HG02852 (cell line): ENCODE measurements around the gene CTSF.
"Not testable (repeated sequence)": the region's sequence is repeated elsewhere in the genome, so short reads cannot be mapped to it uniquely, and the experiment has no call there.

Experiments used
- ATAC-seq: cut with Tn5 transposase; IDR thresholded peaks from one replicate; pipeline ENCODE4 v1.9.1; 2021; ENCODE audit warnings: mild to moderate bottlenecking, moderate library complexity; ENCODE audit not compliant: unreplicated experiment

CTSF gene

DNA sequence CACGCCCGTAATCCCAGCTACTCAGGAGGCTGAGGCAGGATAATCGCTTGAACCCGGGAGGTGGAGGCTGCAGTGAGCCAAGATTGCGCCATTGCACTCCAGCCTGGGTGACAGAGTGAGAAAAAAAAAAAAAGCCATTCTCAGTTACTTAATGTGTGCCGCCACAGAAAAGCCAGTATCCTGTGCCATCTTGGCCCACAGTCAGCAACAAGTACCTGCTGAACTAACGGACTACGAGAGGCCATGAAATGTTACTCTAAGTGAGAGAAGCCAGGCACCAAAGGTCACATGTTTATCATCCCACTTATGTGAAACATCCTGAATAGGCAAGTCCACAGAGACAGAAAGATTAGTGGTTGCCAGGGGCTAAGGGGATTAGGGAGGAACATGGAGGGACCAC is 27.8 kb downstream of the CTSF start:
- not testable (repeated sequence) for ATAC-seq

DNA sequence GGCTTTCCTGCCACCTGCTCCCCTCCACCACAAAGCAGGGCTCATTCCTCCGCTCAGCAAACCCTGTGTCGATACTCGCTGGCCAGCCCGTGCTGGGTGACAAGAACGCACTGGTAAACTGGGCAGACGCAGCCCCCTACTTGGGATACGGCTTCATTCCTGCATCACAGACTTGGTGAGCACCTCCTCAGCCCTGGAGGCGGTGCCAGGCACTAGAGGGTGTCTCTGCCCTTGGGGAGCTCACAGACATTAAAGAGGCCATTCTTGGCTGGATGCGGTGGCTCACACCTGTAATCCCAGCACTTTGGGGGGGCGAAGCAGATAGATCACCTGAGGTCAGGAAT is 28.6 kb downstream of the CTSF start:
- ATAC-seq = no peak

DNA sequence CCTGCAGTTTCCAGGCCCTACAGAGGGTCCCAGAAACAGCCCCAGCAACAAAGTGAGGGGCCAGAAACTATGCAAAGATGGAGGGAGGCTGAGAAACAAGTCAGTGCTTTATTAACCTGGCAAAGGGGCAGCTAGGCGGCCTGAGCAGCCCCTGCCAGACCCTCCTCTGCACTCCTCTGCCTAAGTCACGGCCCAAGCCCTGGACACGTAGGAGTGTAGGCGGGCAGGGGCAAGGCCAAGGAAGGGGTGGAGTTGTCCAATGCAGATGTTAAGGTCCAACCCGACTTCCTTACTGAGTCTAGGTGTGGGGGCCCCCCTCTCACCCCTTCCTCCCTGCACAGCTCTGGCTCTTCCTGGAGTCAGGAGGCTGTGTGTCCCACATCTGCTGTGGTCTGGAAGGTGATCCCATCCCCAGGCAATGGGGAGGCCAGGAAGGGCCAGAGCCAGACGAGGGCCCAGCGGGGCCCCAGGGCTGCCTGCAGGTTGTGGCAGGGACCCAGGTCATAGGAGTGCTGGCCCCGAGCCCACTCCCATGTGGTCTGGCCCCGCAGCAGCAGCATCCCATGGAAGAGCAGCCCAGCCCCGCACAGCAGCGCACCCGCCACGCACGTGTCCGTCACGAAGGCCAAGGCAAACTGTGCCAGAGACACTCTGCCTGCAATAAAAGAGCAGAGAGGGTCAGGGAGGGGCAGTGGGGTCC is 29.1 kb downstream of the CTSF start:
- ATAC-seq = no peak

DNA sequence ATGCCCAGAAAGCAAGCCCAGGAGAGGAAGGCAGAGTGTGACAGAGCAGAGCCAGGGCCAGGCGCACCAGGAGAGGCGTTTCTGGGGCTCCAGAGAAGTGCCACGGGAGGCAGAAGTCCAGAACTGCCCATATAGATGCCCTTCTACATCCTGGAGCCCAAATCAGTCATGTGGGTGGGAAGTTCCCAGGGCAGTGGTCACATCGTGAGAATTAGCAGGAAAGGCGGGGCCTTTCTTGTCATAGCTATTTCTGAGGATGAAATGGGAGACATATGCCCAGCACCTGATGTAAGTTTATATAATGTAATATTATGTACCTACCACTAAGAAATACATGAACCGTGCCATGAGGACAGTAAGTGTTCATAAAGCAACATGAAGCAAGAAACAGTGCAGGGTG is 35.6 kb downstream of the CTSF start:
- no peak for ATAC-seq

DNA sequence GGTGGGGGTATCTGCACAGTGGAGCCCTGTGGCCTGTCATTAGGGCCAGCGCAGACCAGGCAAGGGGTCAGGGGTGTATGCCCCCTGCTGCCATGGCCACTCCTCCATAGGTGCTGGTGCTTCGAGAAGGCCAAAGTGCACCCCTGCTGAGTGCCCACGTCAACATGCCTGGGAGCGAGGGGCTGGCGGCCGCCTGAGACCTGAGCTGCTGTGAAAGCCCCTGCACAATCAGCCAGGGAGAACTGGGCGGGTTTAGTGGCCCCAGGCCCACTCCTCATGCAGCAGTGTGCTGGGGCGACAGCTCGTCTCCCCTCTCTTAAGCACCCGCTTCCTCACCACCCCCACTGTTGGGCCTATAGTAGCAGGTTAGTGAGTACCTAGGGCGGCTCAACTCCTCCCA is 36.6 kb downstream of the CTSF start:
- ATAC-seq = no peak

DNA sequence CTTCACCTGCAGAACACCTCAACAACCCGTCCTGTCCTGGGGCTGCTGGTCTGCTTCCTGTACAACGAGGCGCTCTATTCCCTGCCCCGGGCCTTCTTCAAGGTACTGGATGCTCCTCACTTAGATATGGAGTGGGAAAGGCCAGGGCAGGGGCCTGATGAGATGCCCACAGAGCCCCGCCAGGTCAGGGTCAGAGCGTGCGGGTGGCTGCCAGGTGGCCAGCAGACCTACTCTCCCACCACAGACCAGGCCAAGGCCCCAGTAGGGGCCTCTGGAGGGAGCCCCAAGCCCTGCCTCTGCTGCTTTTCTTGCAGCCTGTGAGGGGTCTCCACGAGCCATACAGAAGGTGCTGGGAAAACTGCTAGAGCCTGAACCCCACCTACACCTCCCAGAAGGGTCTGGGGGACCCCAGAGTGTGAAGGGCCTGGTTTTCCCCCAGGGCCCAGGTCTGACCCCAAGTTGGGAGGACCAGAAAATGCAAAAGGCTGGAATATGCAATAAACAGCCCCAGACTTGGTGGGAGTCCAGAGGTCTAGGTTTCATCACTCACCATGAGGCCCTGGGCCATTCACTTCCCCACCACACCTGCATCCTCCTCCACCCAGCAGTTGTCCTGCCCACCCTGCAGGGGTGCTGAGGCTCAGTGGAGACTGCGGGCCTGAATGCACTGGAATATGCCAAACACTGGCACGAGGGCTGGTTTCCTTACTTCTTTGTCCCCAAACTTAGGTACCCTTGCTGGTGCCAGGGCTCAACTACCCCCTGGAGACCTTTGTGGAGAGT is 37.3 kb downstream of the CTSF start:
- no peak for ATAC-seq

DNA sequence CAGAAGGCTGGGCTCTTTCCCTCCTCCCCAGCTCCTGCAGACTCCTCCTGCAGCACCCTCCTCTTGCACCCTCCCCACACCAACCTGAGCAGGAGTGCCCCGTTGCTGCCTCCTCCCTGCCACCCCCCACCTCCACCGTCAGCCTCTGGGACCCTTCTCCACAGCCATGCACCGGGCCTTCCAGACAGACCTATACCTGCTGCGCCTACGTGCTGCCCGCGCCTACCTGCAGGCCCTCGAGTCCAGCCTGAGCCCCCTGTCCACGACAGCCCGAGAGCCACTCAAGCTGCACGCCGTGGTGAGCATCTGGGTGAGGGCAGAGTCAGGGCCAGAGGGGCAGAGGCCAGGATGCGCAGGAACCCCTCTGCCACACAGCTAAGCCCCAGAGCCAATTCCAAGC is 38.8 kb downstream of the CTSF start:
- ATAC-seq = no peak

DNA sequence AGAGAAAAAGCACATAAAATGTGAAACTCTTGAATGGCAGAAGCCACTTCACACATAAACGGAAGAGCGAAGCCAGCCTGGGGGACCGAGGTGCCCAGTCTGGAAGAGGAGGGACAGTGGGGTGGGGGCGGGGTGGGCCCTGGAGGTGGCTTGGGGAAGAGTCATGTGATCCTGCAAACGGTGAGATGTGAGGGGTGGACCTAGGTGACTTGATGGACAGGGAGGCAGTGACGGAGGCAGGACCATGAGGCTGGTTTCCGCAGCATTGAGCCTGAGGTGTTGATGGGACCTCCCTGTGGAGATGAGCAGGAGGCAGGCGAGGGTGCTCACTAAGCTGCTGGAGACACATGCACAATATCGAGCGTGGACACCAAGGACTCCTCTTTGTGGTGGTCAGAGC is 39.3 kb downstream of the CTSF start:
- ATAC-seq = no peak

DNA sequence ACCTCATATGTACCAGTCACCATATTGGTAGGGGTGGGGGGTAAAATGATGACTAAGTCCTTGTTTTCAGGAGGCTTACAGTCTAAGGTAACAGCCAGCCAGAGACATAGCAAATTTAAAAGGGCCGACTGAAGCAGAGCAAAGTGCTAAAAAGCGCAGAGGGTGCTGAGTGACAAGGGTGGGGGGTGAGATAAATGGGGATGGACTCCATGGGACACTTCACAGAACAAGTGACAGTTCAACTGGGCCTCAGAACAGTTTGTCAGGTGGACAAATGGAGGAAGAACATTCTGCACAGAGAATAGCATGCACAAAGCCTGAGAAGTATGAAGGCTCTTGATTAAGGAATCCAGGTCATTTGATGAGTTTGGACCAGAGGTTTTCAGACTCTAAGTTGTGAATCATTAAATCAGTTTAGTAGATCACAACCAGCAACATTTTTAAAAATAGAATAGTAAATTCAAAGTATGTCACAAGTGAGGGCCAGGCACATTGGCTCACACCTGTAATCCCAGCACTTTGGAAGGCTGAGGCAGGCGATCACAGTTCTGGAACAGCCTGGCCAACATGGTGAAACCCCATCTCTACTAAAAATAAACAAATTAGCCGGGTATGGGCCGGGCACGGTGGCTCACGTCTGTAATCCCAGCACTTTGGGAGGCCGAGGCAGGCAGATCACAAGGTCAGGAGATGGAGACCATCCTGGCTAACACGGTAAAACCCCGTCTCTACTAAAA is 43.9 kb downstream of the CTSF start:
- no peak for ATAC-seq

DNA sequence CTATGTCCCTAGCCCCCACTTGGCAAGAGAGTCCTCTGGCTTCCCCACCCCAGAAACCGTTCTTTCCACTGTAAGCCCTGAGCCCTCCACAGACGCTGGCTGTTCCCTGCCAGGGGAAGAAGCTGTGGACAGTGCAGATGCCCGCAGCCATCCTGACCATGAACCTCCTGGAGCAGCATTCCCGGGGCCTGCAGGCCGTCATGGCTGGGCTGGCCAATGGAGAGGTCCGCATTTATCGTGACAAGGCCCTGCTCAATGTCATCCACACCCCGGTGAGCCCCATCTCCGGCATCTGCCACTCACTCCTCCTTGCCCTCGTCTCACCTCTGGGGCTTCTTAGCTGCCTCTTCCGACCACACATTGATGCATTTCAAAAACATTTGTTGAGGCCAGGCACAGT is 44.8 kb downstream of the CTSF start:
- no peak for ATAC-seq
